HG03097 (cell line): ENCODE results near the gene ATG4C.

Experiments used
- ATAC-seq: cut with Tn5 transposase; IDR thresholded peaks from one replicate; pipeline ENCODE4 v1.9.1; 2021; ENCODE audit not compliant: unreplicated experiment, low FRiP score

ATG4C gene

GRCh38 chr1:62836856-62837540, 53.1 kb downstream of the ATG4C start:
- ATAC-seq = no peak

- ATAC-seq = no peak
Measured at GRCh38 chr1:62840555-62840954, 56.6 kb downstream of the ATG4C start.

GRCh38 chr1:62841587-62842169, 57.7 kb downstream of the ATG4C start:
- ATAC-seq = no peak

GRCh38 chr1:62844030-62844429, 60.1 kb downstream of the ATG4C start:
- ATAC-seq = no peak

GRCh38 chr1:62849031-62849430, 65.1 kb downstream of the ATG4C start:
- ATAC-seq = no peak

GRCh38 chr1:62852253-62852652, 68.3 kb downstream of the ATG4C start:
- ATAC-seq = no peak

GRCh38 chr1:62856960-62857359, 73.0 kb downstream of the ATG4C start:
- no peak for ATAC-seq

- no peak for ATAC-seq
Measured at GRCh38 chr1:62869217-62869754, 85.4 kb downstream of the ATG4C start.

- no peak for ATAC-seq
Measured at GRCh38 chr1:62870148-62870547, 86.2 kb downstream of the ATG4C start.

GRCh38 chr1:62875676-62876075, 91.7 kb downstream of the ATG4C start:
- no peak for ATAC-seq

- no peak for ATAC-seq
Measured at GRCh38 chr1:62876535-62876934, 92.6 kb downstream of the ATG4C start.

- ATAC-seq = no peak
Measured at GRCh38 chr1:62877579-62877978, 93.6 kb downstream of the ATG4C start.

- no peak for ATAC-seq
Measured at GRCh38 chr1:62879962-62880361, 96.0 kb downstream of the ATG4C start.

GRCh38 chr1:62882201-62883104, 98.5 kb downstream of the ATG4C start:
- no peak for ATAC-seq

- no peak for ATAC-seq
Measured at GRCh38 chr1:62884156-62884740, 100.3 kb downstream of the ATG4C start.

- ATAC-seq = no peak
Measured at GRCh38 chr1:62887799-62888507, 104.0 kb downstream of the ATG4C start.

- ATAC-seq = no peak
Measured at GRCh38 chr1:62891956-62892562, 108.1 kb downstream of the ATG4C start.

GRCh38 chr1:62897788-62898187, 113.9 kb downstream of the ATG4C start:
- no peak for ATAC-seq

GRCh38 chr1:62900566-62900965, 116.6 kb downstream of the ATG4C start:
- no peak for ATAC-seq

- no peak for ATAC-seq
Measured at GRCh38 chr1:62901650-62902049, 117.7 kb downstream of the ATG4C start.
